Keratinocyte (primary cell): Measurements from ENCODE around the gene NSMCE1. TPM values are rescaled to one million over a fixed set of nuclear protein-coding genes. Genes with fewer than 3 reads are reported as not detected.

Experiments
- DNase-seq: peaks from one replicate; pipeline ENCODE4 v3.0.0-alpha.2; 2011; ENCODE audit warnings: low read depth, missing footprints, low spot score
- FAIRE-seq: peaks from 2 replicates; lab custom pipeline; 2011; peaks lifted over from hg19 to GRCh38; lab: Jason Lieb, UNC
- H2AFZ ChIP-seq: 2 replicates; pipeline ENCODE4 v1.6.0; 2012; ENCODE audit warnings: low read length, control low read depth, inconsistent platforms; ENCODE audit not compliant: control insufficient read depth
- H3K27ac ChIP-seq: 2 replicates; pipeline ENCODE4 v1.5.1; 2011; ENCODE audit warnings: low read length; ENCODE audit not compliant: control insufficient read depth, insufficient read depth
- H3K27me3 ChIP-seq: 3 replicates; pipeline ENCODE4 v1.6.0; 2011; ENCODE audit warnings: low read length; ENCODE audit not compliant: control insufficient read depth, insufficient read depth; ENCODE audit errors: extremely low read depth
- H3K36me3 ChIP-seq, 2 experiments: 2 replicates in 1 of 2; 3 replicates in 1 of 2; pipeline ENCODE4 v1.5.1; 2011; ENCODE audit warnings: low read length in 2 of 2, mild to moderate bottlenecking in 1 of 2; ENCODE audit not compliant: control insufficient read depth in 2 of 2, insufficient read depth in 2 of 2; ENCODE audit errors: extremely low read depth in 1 of 2
- H3K4me1 ChIP-seq: 3 replicates; pipeline ENCODE4 v1.5.1; 2011; ENCODE audit warnings: low read length; ENCODE audit not compliant: control insufficient read depth, insufficient read depth; ENCODE audit errors: extremely low read depth
- H3K4me2 ChIP-seq: 3 replicates; pipeline ENCODE4 v1.6.0; 2011; ENCODE audit warnings: low read depth, low read length; ENCODE audit not compliant: control insufficient read depth, insufficient read depth; ENCODE audit errors: extremely low read depth
- H3K4me3 ChIP-seq, 3 experiments: fragments of 200-600 bp in 1 of 3; sonication (generic) in 1 of 3; 2 replicates in 2 of 3; 3 replicates in 1 of 3; pipeline ENCODE4 v1.5.1; 2011 to 2016; ENCODE audit warnings: low read length in 3 of 3, mild to moderate bottlenecking in 3 of 3, control low read depth in 2 of 3, inconsistent platforms in 1 of 3, low read depth in 1 of 3, mixed read lengths in 1 of 3, mixed run types in 1 of 3, moderate library complexity in 1 of 3; ENCODE audit not compliant: control insufficient read depth in 2 of 3, insufficient read depth in 2 of 3; ENCODE audit errors: extremely low read depth in 1 of 3
- H3K79me2 ChIP-seq: 2 replicates; pipeline ENCODE4 v1.6.0; 2012; ENCODE audit warnings: low read length; ENCODE audit not compliant: control insufficient read depth, insufficient read depth
- H3K9ac ChIP-seq: 3 replicates; pipeline ENCODE4 v1.6.0; 2011; ENCODE audit warnings: low read length; ENCODE audit not compliant: control insufficient read depth, insufficient read depth; ENCODE audit errors: extremely low read depth
- H3K9me1 ChIP-seq: 3 replicates; pipeline ENCODE4 v1.6.0; 2011; ENCODE audit warnings: low read length; ENCODE audit not compliant: control insufficient read depth, insufficient read depth; ENCODE audit errors: extremely low read depth
- H3K9me3 ChIP-seq: 2 replicates; pipeline ENCODE4 v1.5.1; 2012; ENCODE audit warnings: low read depth, low read length; ENCODE audit not compliant: control insufficient read depth
- H4K20me1 ChIP-seq: 3 replicates; pipeline ENCODE4 v1.6.0; 2011; ENCODE audit warnings: low read length; ENCODE audit not compliant: control insufficient read depth, insufficient read depth; ENCODE audit errors: extremely low read depth
- CTCF ChIP-seq, 3 experiments: IDR thresholded peaks in 1 of 3; conservative IDR thresholded peaks in 1 of 3; optimal IDR thresholded peaks in 1 of 3; 2 replicates in 2 of 3; 3 replicates in 1 of 3; pipeline versions ENCODE3 to v1.5.1; 2011; ENCODE audit warnings: low read length in 3 of 3, mild to moderate bottlenecking in 3 of 3, moderate library complexity in 2 of 3, control low read depth in 1 of 3, inconsistent platforms in 1 of 3; ENCODE audit not compliant: insufficient read depth in 2 of 3; ENCODE audit errors: extremely low read depth in 1 of 3
- EZH2 ChIP-seq: IDR thresholded peaks from one replicate; pipeline ENCODE4 v1.6.1; 2012; ENCODE audit warnings: inconsistent platforms, mild to moderate bottlenecking, low read length, moderate library complexity
- dilution Hi-C: fragments of 300-500 bp; cut with MboI; formaldehyde crosslinking; loops from one replicate; pipeline ENCODE4 v1.7.0; 2020; ENCODE audit warnings: low sequenced_read_pairs; ENCODE audit not compliant: extremely low pct_ligation_motif_present
- polyA plus RNA-seq, 5 experiments: library from polyadenylated mRNA; depleted of rRNA in 3 of 5; stranded (reverse) in 3 of 5; stranded (forward) in 1 of 5; unstranded in 1 of 5; fragments of >200 nt; gene quantifications; 1 replicate in 1 of 5; 2 replicates in 3 of 5; 3 replicates in 1 of 5; pipeline versions ENCODE4 v1.2.1 to v1.2.3, GENCODE V29; 2011 to 2012; ENCODE audit warnings: missing spikeins in 2 of 5, low read depth in 1 of 5, low replicate concordance in 1 of 5

Gene NSMCE1
- polyA plus RNA-seq, 1 donor (not counting 4 experiments of a cell fraction or from before 2014, with no cell fraction given) = 55.9 TPM

GRCh38 chr16:27293343-27293742 is 24.8 kb upstream of the NSMCE1 start:
- Histone ChIP-seq H3K27ac (no peak overlapping the region), H3K4me3 (no peak overlapping the region), H3K79me2 (no peaks in the 10 kb centered on the region), H3K27me3 (no peaks in the 10 kb centered on the region), H3K4me2 (no peak overlapping the region), H2AFZ (no peak overlapping the region), H3K9me3 (no peaks in the 10 kb centered on the region), H3K9ac (no peak overlapping the region), H4K20me1 (no peaks in the 10 kb centered on the region), H3K36me3 (no peaks in the 10 kb centered on the region), H3K4me1 (no peaks in the 10 kb centered on the region), H3K9me1 (no peaks in the 10 kb centered on the region)
- FAIRE-seq (no peak), DNase-seq (no peak)
- TF ChIP-seq CTCF (optimal IDR thresholded peaks at IDR 0.05 in 1 of 3, IDR thresholded peaks at IDR 0.05 in 1 of 3, conservative IDR thresholded peaks at IDR 0.05 in 1 of 3; ENCODE audit: extremely low read depth in 1 of 3, insufficient read depth in 2 of 3, low read length in 3 of 3) (no peak), EZH2 (no peak)
- dilution Hi-C loops = no loop called here

GRCh38 chr16:27291722-27292240 is 23.2 kb upstream of the NSMCE1 start:
- peaks cover 3% of the 10 kb centered on the region for H3K4me1 ChIP-seq
- H3K4me2 ChIP-seq = no peak overlapping the region
- H3K9me1 ChIP-seq = no peaks in the 10 kb centered on the region
- no peak overlapping the region for H3K4me3 ChIP-seq
- DNase-seq (no peak), FAIRE-seq (no peak)
- no peaks in the 10 kb centered on the region for H3K27me3 ChIP-seq
- no peak for TF ChIP-seq EZH2
- no peak for TF ChIP-seq CTCF (optimal IDR thresholded peaks at IDR 0.05 in 1 of 3, IDR thresholded peaks at IDR 0.05 in 1 of 3, conservative IDR thresholded peaks at IDR 0.05 in 1 of 3; ENCODE audit: extremely low read depth in 1 of 3, insufficient read depth in 2 of 3, low read length in 3 of 3)
- no peaks in the 10 kb centered on the region for H4K20me1 ChIP-seq
- no peak overlapping the region for H3K27ac ChIP-seq
- H3K79me2 ChIP-seq = no peaks in the 10 kb centered on the region
- no peaks in the 10 kb centered on the region for H3K36me3 ChIP-seq
- H3K9me3 ChIP-seq = no peaks in the 10 kb centered on the region
- no peak overlapping the region for H3K9ac ChIP-seq
- dilution Hi-C loops = no loop called here
- H2AFZ ChIP-seq = no peak overlapping the region
